ENCODE results near the gene CSGALNACT2.

CSGALNACT2 gene

DNA sequence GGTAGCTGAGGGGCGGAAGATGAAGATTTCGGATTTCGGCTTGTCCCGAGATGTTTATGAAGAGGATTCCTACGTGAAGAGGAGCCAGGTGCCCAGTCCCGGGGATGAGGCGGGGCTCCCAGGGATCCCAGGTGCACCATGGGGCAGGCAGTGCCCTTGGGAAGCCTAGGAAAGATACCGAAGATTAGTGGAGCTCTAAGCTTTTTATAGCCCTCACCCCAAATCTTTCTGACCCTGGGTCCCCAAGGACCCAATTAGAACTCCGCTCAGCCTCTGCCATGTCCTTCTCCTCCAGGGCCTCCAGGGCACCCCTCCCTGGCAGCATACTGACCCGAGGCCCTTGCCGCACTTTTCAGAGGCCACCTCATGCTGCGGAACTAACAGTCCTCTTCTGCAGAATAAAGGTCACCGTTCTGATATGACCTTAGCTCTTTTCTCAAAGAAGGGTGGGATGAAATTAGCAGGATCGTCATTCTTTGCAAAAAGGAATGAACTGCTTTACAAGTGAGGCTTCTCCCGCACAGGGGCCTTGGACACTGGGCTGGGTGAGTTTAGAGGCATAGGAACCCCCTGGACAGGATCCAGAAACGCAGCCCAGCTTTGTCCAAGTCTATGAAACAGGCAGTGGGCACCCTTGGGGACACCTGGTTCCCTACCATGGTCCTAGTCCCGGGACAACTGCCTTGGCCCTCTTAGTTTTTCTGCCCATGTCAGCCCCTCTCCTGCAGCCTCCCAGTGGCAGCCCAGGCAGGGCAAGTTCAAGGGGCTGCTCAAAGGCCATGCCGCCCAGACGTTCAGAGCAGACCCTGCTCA lies 17.9 kb upstream of the CSGALNACT2 start:
- Histone ChIP-seq H4K20me1 (ENCODE audit: low read depth, low read length) (no peaks in the 10 kb centered on the region), H3K36me3 (ENCODE audit: low read length) (no peaks in the 10 kb centered on the region), H3K79me2 (ENCODE audit: insufficient read depth, low read length) (no peaks in the 10 kb centered on the region), H3K27ac (ENCODE audit: low read depth, low read length) (no peak overlapping the region), H3K9me3 (ENCODE audit: insufficient read depth, low read length) (no peaks in the 10 kb centered on the region), H3K9ac (ENCODE audit: low read length) (no peak overlapping the region), H3K9me2 (replicated peaks; ENCODE audit: insufficient read depth, low read length) (no peaks in the 10 kb centered on the region), H2AFZ (ENCODE audit: low read depth, low read length, severe bottlenecking) (no peak overlapping the region), H3K4me2 (ENCODE audit: low read depth, low read length, poor library complexity, severe bottlenecking) (no peak overlapping the region), H3K27me3 (ENCODE audit: low read length) (no peaks in the 10 kb centered on the region), H3K4me3 (ENCODE audit: insufficient read depth, low read length, poor library complexity, severe bottlenecking) (no peak overlapping the region), H3F3A (ENCODE audit: insufficient read depth) (no peaks in the 10 kb centered on the region)
- TF ChIP-seq CTCF (IDR thresholded peaks at IDR 0.05; ENCODE audit: insufficient read depth, low read length, poor library complexity, severe bottlenecking) (no peak), EZH2phosphoT487 (conservative IDR thresholded peaks at IDR 0.05; ENCODE audit: low read length) (no peak)

DNA sequence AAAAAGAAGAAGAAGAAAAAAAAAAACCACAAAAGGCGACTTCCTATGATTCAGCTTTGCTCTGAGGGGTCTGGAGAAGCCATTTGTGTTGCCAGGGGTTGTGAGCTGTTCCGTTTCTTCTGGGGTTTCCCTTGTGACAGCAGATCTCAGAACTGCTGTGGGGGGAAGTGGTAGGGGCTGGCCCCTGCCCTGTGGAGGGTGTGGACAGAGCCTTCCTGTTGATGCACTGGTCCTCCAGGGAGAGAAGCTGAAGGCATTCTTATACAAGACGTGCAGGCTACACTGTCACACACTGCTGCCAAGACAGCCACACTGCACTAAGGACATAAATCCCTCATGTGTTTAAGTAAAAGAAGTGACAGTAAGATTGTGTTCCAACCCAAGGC lies 17.3 kb upstream of the CSGALNACT2 start:
- no peak overlapping the region for H3K27ac ChIP-seq (ENCODE audit: low read depth, low read length)
- no peak overlapping the region for H2AFZ ChIP-seq (ENCODE audit: low read depth, low read length, severe bottlenecking)
- H3K4me2 ChIP-seq (ENCODE audit: low read depth, low read length, poor library complexity, severe bottlenecking): no peak overlapping the region
- H4K20me1 ChIP-seq (ENCODE audit: low read depth, low read length): no peaks in the 10 kb centered on the region
- H3K4me3 ChIP-seq (ENCODE audit: insufficient read depth, low read length, poor library complexity, severe bottlenecking): no peak overlapping the region
- H3K9ac ChIP-seq (ENCODE audit: low read length): no peak overlapping the region
- H3K9me2 ChIP-seq (replicated peaks; ENCODE audit: insufficient read depth, low read length): no peaks in the 10 kb centered on the region
- H3K79me2 ChIP-seq (ENCODE audit: insufficient read depth, low read length): no peaks in the 10 kb centered on the region
- H3K9me3 ChIP-seq (ENCODE audit: insufficient read depth, low read length): no peaks in the 10 kb centered on the region
- H3K36me3 ChIP-seq (ENCODE audit: low read length): no peaks in the 10 kb centered on the region
- H3F3A ChIP-seq (ENCODE audit: insufficient read depth): no peaks in the 10 kb centered on the region
- H3K27me3 ChIP-seq (ENCODE audit: low read length): no peaks in the 10 kb centered on the region
- TF ChIP-seq EZH2phosphoT487 (conservative IDR thresholded peaks at IDR 0.05; ENCODE audit: low read length) (no peak), CTCF (IDR thresholded peaks at IDR 0.05; ENCODE audit: insufficient read depth, low read length, poor library complexity, severe bottlenecking) (no peak)

DNA sequence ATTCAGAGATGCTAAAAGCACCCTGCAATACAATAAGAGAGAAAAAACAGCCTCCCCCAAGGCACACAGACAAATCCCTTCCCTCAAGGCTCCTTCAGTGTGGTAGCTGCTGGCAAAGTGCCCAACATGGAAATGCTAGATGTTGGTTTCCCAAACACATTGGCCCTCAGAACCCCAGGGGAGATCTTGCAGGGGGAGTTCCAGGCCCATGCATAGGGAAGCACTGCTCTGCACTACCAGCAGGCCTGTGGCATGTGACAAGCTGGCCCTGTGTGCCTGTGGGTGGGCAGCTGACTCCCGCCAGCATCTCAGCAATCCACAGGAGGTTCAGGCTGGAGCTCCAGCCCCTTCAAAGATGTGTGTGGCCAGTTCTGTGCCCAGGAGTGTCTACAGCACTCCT lies 16.8 kb upstream of the CSGALNACT2 start:
- H3K4me2 ChIP-seq (ENCODE audit: low read depth, low read length, poor library complexity, severe bottlenecking): no peak overlapping the region
- H3K9ac ChIP-seq (ENCODE audit: low read length): no peak overlapping the region
- H2AFZ ChIP-seq (ENCODE audit: low read depth, low read length, severe bottlenecking): no peak overlapping the region
- no peaks in the 10 kb centered on the region for H3K79me2 ChIP-seq (ENCODE audit: insufficient read depth, low read length)
- H3K27me3 ChIP-seq (ENCODE audit: low read length): no peaks in the 10 kb centered on the region
- H3K9me2 ChIP-seq (replicated peaks; ENCODE audit: insufficient read depth, low read length): no peaks in the 10 kb centered on the region
- H3K36me3 ChIP-seq (ENCODE audit: low read length): no peaks in the 10 kb centered on the region
- H3K27ac ChIP-seq (ENCODE audit: low read depth, low read length): no peak overlapping the region
- H3F3A ChIP-seq (ENCODE audit: insufficient read depth): no peaks in the 10 kb centered on the region
- H3K4me3 ChIP-seq (ENCODE audit: insufficient read depth, low read length, poor library complexity, severe bottlenecking): no peak overlapping the region
- TF ChIP-seq EZH2phosphoT487 (conservative IDR thresholded peaks at IDR 0.05; ENCODE audit: low read length): no peak
- no peak for TF ChIP-seq CTCF (IDR thresholded peaks at IDR 0.05; ENCODE audit: insufficient read depth, low read length, poor library complexity, severe bottlenecking)
- no peaks in the 10 kb centered on the region for H4K20me1 ChIP-seq (ENCODE audit: low read depth, low read length)
- H3K9me3 ChIP-seq (ENCODE audit: insufficient read depth, low read length): no peaks in the 10 kb centered on the region

Data from SU-DHL-6 (cell line).